ENCODE results near the gene RAB37. TPM values are rescaled to one million over a fixed set of nuclear protein-coding genes. Genes with fewer than 3 reads are reported as not detected.

RAB37 gene
- total and polyA plus RNA-seq, 11 donors: 0.76 to 3.6 (median 1.7) TPM

- TF ChIP-seq CTCF (IDR thresholded peaks at IDR 0.05) (no peak), POLR2A (IDR thresholded peaks at IDR 0.05) (no peak)
- Histone ChIP-seq H3K36me3 (peaks cover 0 to 83% (median 64%) of the 10 kb centered on the region in 9 donors), H3K9me3 (no peaks in the 10 kb centered on the region), H3K4me1 (peaks cover 0 to 12% (median 0%) of the 10 kb centered on the region in 12 donors), H3K27ac (no peak overlapping the region), H3K4me3 (no peak overlapping the region), H3K27me3 (no peaks in the 10 kb centered on the region)
- no peak for ATAC-seq
- WGBS, 4 donors: 82 to 90% (median 86%) methylated on average over 7 to 18 of the region's 18 CpGs
- no peak for DNase-seq
- intact Hi-C loops (cut with DNase I): loop anchor here in 2 of 10 donors (1.0 to 10.0 kb wide), 2 partner anchors 40 to 159 kb away; no protein-coding TSS in a partner anchor
Observed at GRCh38 chr17:74795327-74796020, 58.4 kb downstream of the RAB37 start.

- intact Hi-C loops (cut with DNase I): loop anchor here in 2 of 10 donors (1.0 to 10.0 kb wide), 2 partner anchors 39 to 159 kb away; no protein-coding TSS in a partner anchor
- TF ChIP-seq POLR2A (IDR thresholded peaks at IDR 0.05) (no peak), CTCF (IDR thresholded peaks at IDR 0.05) (no peak)
- no peak for DNase-seq
- peak in 1 of 4 donors; percentile 41 for ATAC-seq
- no peak overlapping the region for H3K4me3 ChIP-seq
- WGBS, 4 donors: 71 to 86% (median 78%) methylated on average over 4 of the region's 4 CpGs
- H3K27me3 ChIP-seq: no peaks in the 10 kb centered on the region
- no peak overlapping the region for H3K27ac ChIP-seq
- H3K36me3 ChIP-seq: peaks cover 0 to 88% (median 65%) of the 10 kb centered on the region in 9 donors
- H3K4me1 ChIP-seq: peaks cover 0 to 5% (median 0%) of the 10 kb centered on the region in 12 donors
- no peaks in the 10 kb centered on the region for H3K9me3 ChIP-seq
Observed at GRCh38 chr17:74796211-74796610, 59.2 kb downstream of the RAB37 start.

GRCh38 chr17:74796866-74797265, 59.8 kb downstream of the RAB37 start:
- no peak for ATAC-seq
- TF ChIP-seq CTCF (IDR thresholded peaks at IDR 0.05) (no peak), POLR2A (IDR thresholded peaks at IDR 0.05) (no peak)
- 94 to 95% (median 95%) methylated on average over 6 of the region's 6 CpGs for WGBS, 4 donors

More at GRCh38 chr17:74796866-74797265, 59.8 kb downstream of the RAB37 start:
- intact Hi-C loops (cut with DNase I): loop anchor here in 2 of 10 donors (1.0 to 10.0 kb wide), 2 partner anchors 38 to 158 kb away; no protein-coding TSS in a partner anchor
- no peak for DNase-seq
- H3K4me1 ChIP-seq: no peaks in the 10 kb centered on the region
- H3K36me3 ChIP-seq: peaks cover 0 to 93% (median 65%) of the 10 kb centered on the region in 9 donors
- H3K9me3 ChIP-seq: no peaks in the 10 kb centered on the region
- H3K4me3 ChIP-seq: no peak overlapping the region
- H3K27ac ChIP-seq: no peak overlapping the region
- H3K27me3 ChIP-seq: no peaks in the 10 kb centered on the region

Small RNAs within 50 kb of the gene (microRNA-seq; reads per million reads assigned to microRNA genes)
- 13.9 to 28.7 (median 17.3) reads per million in 4 donors for gene MIR3615

Other genes starting within 250 kb of the RAB37 start
- 1 to 10 TPM in 1 of 9 donors, under 1 TPM in 5, not detected in 3; 0.14 to 2.3 (median 0.21) TPM for gene CD300LB, start 205.8 kb upstream of the RAB37 start, total RNA-seq
- under 1 TPM in 1 of 2 donors, not detected in 1; 0.40 TPM for gene CD300LB, start 205.8 kb upstream of the RAB37 start, polyA plus RNA-seq
- gene CD300C, start 191.1 kb upstream of the RAB37 start, total RNA-seq: 1 to 10 TPM in 2 of 9 donors, under 1 TPM in 4, not detected in 3; 0.31 to 5.0 (median 0.61) TPM
- gene CD300C, start 191.1 kb upstream of the RAB37 start, polyA plus RNA-seq: under 1 TPM; 0.11 to 0.94 TPM
- gene CD300H, start 169.7 kb upstream of the RAB37 start, total RNA-seq: 1 to 10 TPM in 1 of 9 donors, under 1 TPM in 2, not detected in 6; 0.60 to 1.5 (median 0.77) TPM
- under 1 TPM in 1 of 2 donors, not detected in 1; 0.30 TPM for gene CD300H, start 169.7 kb upstream of the RAB37 start, polyA plus RNA-seq
- gene CD300LD, start 145.0 kb upstream of the RAB37 start, total RNA-seq: not detected
- not detected for gene CD300LD, start 145.0 kb upstream of the RAB37 start, polyA plus RNA-seq
- 1 to 10 TPM in 3 of 9 donors, under 1 TPM in 5, not detected in 1; 0.19 to 8.6 (median 0.46) TPM for gene CD300E, start 113.5 kb upstream of the RAB37 start, total RNA-seq
- gene CD300E, start 113.5 kb upstream of the RAB37 start, polyA plus RNA-seq: 1 to 10 TPM in 1 of 2 donors, under 1 TPM in 1; 0.30 to 1.1 TPM
- gene CD300LF, start 24.3 kb upstream of the RAB37 start, total RNA-seq: 1 to 10 TPM in 2 of 9 donors, under 1 TPM in 5, not detected in 2; 0.20 to 7.0 (median 0.42) TPM
- gene CD300LF, start 24.3 kb upstream of the RAB37 start, polyA plus RNA-seq: under 1 TPM; 0.15 to 0.61 TPM
- gene NHERF1, start 11.4 kb downstream of the RAB37 start, total RNA-seq: 10 to 100 TPM; 11.6 to 42.2 (median 19.2) TPM
- 10 to 100 TPM in 1 of 2 donors, 1 to 10 TPM in 1; 7.5 to 37.7 TPM for gene NHERF1, start 11.4 kb downstream of the RAB37 start, polyA plus RNA-seq
- gene NAT9, start 39.1 kb downstream of the RAB37 start, total RNA-seq: 10 to 100 TPM in 7 of 9 donors, 1 to 10 TPM in 2; 7.9 to 22.9 (median 17.1) TPM
- 10 to 100 TPM; 18.2 to 36.6 TPM for gene NAT9, start 39.1 kb downstream of the RAB37 start, polyA plus RNA-seq
- 1 to 10 TPM in 2 of 9 donors, under 1 TPM in 7; 0.09 to 3.1 (median 0.45) TPM for gene GRIN2C, start 122.6 kb downstream of the RAB37 start, total RNA-seq
- under 1 TPM; 0.23 to 0.25 TPM for gene GRIN2C, start 122.6 kb downstream of the RAB37 start, polyA plus RNA-seq
- 1 to 10 TPM; 2.5 to 8.7 (median 4.7) TPM for gene FDXR, start 135.7 kb downstream of the RAB37 start, total RNA-seq
- 1 to 10 TPM; 3.7 to 5.5 TPM for gene FDXR, start 135.7 kb downstream of the RAB37 start, polyA plus RNA-seq
- not detected for gene FADS6, start 156.4 kb downstream of the RAB37 start, total RNA-seq
- gene FADS6, start 156.4 kb downstream of the RAB37 start, polyA plus RNA-seq: not detected
- not detected for gene USH1G, start 186.0 kb downstream of the RAB37 start, total RNA-seq
- not detected for gene USH1G, start 186.0 kb downstream of the RAB37 start, polyA plus RNA-seq
- not detected for gene OTOP2, start 187.0 kb downstream of the RAB37 start, total RNA-seq
- not detected for gene OTOP2, start 187.0 kb downstream of the RAB37 start, polyA plus RNA-seq
- gene OTOP3, start 198.6 kb downstream of the RAB37 start, total RNA-seq: not detected
- gene OTOP3, start 198.6 kb downstream of the RAB37 start, polyA plus RNA-seq: not detected
- gene HID1, start 235.5 kb downstream of the RAB37 start, total RNA-seq: 10 to 100 TPM in 4 of 9 donors, 1 to 10 TPM in 5; 5.7 to 15.7 (median 9.8) TPM
- 10 to 100 TPM in 1 of 2 donors, 1 to 10 TPM in 1; 6.7 to 10.7 TPM for gene HID1, start 235.5 kb downstream of the RAB37 start, polyA plus RNA-seq